ENCODE data around the gene FOXR2.

Gene FOXR2

GRCh38 chrX:55623100-55623499 is at the start of gene FOXR2:
FOXR2 (plus strand) TSS chrX:55623400; CDS start chrX:55623712, 312 bp downstream.
- DNase-seq = no peak

GRCh38 chrX:55579115-55579514 is 44.1 kb upstream of the FOXR2 start:
- DNase-seq = no peak

DNA sequence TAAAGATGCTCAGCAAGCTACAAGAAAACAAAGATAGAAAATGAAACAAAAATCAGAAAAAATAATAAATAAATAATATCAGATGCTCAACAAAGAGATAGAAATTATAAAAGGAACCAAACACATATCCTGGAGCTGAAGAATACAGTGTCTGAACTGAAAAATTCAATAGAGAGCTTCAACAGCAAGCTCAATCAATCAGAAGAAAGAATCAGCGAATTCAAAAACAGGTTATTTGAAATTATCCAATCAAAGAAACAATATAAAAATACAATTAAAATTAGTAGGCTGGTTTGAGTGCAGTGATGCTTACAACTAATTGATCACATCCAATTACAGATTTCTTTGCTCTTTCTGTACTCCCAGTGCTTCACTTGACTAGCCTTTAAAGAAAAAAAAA is 40.8 kb upstream of the FOXR2 start:
- no peak for DNase-seq

DNA sequence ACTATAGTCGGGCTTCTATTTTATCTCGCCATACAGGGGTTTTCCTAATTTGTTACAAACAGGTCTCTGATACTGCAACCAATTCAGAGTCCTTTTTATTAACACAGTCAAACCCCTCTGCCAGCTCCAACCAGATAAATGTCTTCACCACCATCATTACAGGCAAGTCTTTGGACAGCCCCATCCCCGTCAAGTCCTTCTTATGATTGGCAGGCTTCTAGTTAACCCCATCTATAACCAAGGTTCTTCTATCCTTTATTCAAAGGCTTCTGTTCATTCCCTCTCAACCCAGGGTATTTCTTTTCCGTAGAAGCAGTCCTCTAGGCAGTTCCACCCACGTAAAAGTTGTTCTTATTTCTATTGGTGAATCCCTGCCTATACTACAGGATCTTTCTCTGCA is 29.9 kb upstream of the FOXR2 start:
- no peak for DNase-seq

DNA sequence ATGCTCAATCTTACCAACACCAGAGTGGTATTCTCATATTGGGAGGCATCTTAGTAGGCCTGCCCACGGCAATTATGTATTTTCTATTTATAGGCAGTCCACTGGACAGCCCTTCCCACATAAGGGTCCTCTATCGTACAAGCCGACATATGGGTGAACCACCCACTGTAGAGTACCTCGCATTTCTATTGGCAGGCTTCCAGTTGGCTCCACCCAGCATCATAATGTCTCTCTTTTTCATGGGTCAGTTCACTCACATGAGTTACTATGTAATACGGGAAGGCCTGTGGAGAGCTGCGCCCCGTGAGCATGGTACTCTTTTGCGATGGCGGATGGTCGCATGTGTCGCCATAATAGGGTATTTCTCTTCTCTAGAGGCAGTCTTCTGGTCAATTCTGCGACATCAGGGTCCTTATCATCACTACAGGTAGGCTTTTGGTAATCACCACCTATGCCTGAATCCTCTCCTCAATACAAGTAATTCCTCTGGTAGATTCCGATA is 29.4 kb upstream of the FOXR2 start:
- no peak for DNase-seq

DNA sequence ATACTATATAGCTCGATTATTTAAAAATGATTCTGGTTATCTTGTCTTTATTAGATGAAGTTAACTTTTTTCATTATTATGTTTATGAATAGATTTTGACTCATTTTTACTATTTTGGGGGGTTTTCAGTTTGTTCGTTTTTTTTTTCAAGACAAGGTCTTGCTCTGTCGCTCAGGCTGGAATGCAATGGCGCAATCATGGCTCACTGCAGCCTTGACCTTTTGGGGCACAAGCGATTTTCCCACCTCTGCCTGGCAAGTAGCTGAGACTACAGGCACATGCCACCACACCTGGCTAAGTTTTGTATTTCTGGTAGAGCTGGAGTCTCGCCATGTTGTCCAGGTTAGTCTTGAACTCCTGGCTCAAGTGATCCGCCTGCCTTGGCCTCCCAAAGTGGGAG is 24.9 kb upstream of the FOXR2 start:
- no peak for DNase-seq

DNA sequence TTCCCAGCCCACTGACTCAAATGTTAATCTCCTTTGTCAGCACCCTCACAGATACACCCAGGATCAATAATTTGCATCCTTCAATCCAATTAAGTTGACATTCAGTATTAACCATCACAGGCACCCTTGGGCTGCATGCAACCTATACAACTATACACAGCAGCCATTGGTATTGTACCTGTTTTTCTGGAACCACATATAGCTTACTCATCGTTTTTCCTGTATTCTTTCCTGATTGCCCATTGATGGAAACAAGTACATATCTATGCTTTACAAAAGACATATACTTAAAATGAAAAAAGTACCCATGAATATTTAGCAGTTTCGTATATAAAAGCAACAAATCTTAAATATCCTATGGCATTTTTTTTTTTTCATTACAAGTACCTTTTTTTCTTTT is 3.7 kb upstream of the FOXR2 start:
- DNase-seq = no peak

DNA sequence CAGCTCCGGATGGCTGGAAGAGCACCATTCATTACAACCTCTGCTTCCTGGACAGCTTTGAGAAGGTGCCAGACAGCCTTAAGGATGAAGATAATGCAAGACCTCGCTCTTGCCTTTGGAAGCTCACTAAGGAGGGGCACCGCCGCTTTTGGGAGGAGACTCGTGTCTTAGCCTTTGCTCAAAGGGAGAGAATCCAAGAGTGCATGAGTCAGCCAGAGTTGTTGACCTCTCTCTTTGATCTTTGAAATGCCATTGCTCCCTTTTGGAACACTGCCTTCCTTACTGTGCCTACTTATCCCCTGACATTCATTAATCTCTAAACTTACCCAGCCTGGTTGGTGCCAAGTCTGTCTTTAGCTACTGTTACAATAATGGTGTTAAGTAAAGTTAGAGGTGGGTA is 1.2 kb downstream of the FOXR2 start:
- DNase-seq = no peak

GRCh38 chrX:55636109-55636508 is 12.9 kb downstream of the FOXR2 start:
- no peak for DNase-seq

- DNase-seq = no peak
Measured at GRCh38 chrX:55638933-55639332, 15.7 kb downstream of the FOXR2 start.

DNA sequence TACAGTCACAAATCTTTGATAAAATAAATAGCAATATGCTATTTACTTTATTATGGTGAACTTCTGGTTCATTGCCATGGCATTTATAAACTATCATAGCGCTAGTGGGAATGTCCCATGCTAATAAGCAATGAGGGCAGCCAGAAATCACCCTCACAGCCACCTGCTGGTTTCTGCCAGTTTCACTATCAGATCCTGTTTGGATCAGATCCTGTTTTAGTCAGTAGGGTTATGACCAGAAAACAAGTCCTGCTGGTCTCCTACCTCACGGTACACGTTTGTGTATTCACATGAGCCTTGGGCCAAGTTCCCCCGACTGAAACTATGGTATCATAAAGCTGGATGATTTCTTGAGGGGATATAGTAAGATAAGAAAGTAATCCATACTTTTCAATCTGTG is 17.7 kb downstream of the FOXR2 start:
- no peak for DNase-seq

DNA sequence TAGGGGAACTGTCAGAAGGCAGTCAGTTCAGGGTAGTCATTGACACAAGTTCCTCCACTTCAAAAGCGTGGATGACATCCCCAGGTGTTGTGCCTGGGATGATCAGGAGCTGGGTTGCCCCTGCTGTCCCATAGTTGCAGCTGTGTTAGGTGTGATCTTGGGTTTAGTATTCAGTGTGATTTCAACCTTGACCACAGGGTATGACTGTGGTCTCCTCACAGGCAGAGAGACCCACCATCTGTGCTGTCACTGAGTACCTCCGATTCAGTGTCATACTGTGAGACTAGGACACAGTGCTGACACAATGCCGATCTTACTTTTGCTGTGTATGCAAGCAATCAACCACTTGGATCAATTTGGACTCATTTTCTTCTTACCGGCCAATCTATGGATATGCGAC is 25.2 kb downstream of the FOXR2 start:
- no peak for DNase-seq

DNA sequence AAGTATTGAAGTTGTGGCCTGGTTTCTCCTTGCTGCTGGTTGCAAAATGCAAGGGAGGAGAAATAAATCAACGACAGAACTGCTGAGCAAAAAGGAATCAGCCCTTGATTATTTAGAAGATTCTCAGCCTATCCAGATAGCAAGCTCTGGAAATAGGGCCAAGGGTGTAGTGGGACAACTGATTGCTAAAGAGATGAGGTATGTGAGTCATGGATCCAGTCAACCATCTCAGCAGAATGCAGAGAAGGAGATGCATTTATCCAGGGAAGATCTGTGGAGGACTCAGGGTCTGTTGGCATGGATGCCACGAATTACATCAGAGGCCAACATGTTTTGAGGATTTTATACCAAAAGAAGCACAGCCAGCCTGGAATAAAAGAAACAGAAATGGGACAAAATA is 36.7 kb downstream of the FOXR2 start:
- DNase-seq = no peak

DNA sequence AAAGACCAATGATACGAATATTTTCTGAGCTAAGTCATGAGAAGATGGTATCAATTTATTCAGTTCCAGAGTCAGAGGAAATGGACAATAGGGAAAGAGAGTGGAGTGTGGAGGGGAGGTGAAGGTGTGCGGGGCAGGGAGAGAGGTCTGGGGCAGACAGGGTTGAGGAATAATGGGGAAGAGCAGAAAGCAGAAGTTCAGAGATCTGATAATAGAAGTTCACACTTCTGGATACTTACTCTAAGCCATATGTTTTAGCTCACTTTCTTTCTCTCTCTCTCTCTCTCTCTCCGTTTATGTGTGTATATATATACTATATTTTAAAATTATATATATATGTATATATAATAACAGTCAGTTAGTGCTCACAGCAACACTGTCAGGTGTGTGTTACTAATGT is 40.4 kb downstream of the FOXR2 start:
- DNase-seq = no peak

GRCh38 chrX:55668084-55668483 is 44.9 kb downstream of the FOXR2 start:
- DNase-seq = no peak
